ENCODE results near the gene CALB2.

GRCh38 chr16:71423016-71423415, 64.5 kb downstream of the CALB2 start:
- TF ChIP-seq EZH2phosphoT487 (IDR thresholded peaks at IDR 0.05; ENCODE audit: low read depth) (no peak), CTCF (IDR thresholded peaks at IDR 0.05; ENCODE audit: low read depth, low read length) (no peak)

Measured in OCI-LY3 (cell line).